NB4 (cell line): Measurements from ENCODE around the gene INPP5A.

Experiments used
- DNase-seq: peaks from one replicate; pipeline ENCODE4 v3.0.0; 2010; ENCODE audit warnings: low read depth
- H3K4me3 ChIP-seq: one replicate; pipeline ENCODE4 v1.5.1; 2011; ENCODE audit warnings: mild to moderate bottlenecking, low read depth, low read length, moderate library complexity
- MYC ChIP-seq: IDR thresholded peaks from 2 replicates; pipeline ENCODE4 v1.6.1; 2011; ENCODE audit warnings: low read depth, low read length
- POLR2A ChIP-seq: IDR thresholded peaks from 2 replicates; pipeline ENCODE4 v1.6.1; 2011; ENCODE audit warnings: mild to moderate bottlenecking; ENCODE audit not compliant: insufficient read length; ENCODE audit errors: extremely low read depth
- TF ChIP-seq, protein P1 (sequence below): IDR thresholded peaks from one replicate; pipeline ENCODE4 v1.5.1; 2012; ENCODE audit warnings: low read depth, low read length
- TF ChIP-seq, protein P2 (sequence below): IDR thresholded peaks from 2 replicates; pipeline ENCODE4 v1.6.1; 2011; ENCODE audit warnings: low read depth, low read length

INPP5A gene

DNA sequence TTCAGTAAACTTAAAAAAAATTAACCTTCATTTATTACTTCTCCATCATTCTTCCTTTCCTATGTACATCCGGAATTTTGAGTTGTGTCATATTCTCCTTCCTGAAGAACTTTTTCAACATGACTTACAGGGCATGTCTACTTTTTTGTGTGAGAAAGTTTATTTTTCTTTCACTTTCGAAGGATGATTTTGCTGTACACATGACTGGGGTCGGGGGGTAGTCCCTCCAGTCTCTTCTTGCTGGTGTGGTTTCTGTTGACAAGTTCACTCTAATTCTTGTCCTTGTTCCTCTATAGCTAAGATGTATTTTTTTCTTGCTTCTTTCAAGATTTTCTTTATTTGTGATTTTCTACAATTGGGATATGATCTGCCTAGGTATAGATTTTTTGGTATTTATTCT, 55.8 kb downstream of the INPP5A start:
- no peak for DNase-seq
- no peak for TF ChIP-seq MYC
- TF ChIP-seq, protein P1, sequence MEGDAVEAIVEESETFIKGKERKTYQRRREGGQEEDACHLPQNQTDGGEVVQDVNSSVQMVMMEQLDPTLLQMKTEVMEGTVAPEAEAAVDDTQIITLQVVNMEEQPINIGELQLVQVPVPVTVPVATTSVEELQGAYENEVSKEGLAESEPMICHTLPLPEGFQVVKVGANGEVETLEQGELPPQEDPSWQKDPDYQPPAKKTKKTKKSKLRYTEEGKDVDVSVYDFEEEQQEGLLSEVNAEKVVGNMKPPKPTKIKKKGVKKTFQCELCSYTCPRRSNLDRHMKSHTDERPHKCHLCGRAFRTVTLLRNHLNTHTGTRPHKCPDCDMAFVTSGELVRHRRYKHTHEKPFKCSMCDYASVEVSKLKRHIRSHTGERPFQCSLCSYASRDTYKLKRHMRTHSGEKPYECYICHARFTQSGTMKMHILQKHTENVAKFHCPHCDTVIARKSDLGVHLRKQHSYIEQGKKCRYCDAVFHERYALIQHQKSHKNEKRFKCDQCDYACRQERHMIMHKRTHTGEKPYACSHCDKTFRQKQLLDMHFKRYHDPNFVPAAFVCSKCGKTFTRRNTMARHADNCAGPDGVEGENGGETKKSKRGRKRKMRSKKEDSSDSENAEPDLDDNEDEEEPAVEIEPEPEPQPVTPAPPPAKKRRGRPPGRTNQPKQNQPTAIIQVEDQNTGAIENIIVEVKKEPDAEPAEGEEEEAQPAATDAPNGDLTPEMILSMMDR: no peak
- TF ChIP-seq, protein P2, sequence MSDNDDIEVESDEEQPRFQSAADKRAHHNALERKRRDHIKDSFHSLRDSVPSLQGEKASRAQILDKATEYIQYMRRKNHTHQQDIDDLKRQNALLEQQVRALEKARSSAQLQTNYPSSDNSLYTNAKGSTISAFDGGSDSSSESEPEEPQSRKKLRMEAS: no peak
- no peak for TF ChIP-seq POLR2A
- H3K4me3 ChIP-seq: no peak overlapping the region

DNA sequence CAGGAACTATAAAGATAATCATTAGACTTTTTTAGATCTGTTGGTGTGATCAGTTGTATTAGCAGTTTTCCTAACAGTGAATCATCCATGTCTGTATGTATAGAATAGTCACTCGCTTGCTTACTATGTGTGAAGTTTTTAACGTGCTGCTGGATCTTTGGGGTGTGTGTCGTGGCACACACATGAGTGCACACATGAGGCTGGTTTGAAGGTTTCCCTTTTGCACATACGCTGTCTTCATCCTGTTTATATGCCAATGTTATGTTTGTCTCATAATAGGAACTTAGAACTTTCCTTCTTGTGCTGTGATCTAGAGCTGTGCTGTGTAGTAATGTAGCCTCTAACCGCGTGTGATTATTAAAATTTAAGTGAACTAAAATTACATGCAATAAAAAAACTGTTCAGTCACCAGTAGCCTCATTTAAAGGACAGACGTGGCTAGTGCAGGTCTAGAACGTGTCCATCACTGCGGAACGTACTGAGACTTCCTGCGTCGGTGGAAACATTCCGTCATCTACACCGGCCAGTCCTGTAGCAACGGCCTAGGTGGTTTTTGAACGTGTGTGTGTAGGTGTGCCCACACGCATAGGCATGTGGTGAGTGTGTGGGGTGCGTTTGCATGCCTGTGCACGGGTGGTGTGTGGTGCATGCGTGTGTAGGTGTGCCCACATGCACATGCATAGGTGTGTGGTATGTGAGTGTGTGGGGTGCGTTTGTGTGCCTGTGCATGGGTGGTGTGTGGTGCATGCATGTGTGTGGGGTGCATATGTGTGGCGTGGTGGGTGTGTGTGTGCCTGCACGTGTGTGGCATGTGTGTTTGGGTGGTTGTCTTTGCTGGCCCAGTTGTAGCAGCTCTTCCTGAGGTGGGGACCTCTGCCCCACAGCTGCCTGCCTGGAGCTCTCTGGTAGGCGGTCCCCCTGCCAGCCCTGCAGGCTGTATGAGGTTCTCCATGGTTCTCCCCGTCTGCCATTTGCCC, 56.6 kb downstream of the INPP5A start:
- no peak overlapping the region for H3K4me3 ChIP-seq
- no peak for TF ChIP-seq MYC
- TF ChIP-seq, protein P1: no peak
- no peak for TF ChIP-seq POLR2A
- TF ChIP-seq, protein P2: no peak
- no peak for DNase-seq

DNA sequence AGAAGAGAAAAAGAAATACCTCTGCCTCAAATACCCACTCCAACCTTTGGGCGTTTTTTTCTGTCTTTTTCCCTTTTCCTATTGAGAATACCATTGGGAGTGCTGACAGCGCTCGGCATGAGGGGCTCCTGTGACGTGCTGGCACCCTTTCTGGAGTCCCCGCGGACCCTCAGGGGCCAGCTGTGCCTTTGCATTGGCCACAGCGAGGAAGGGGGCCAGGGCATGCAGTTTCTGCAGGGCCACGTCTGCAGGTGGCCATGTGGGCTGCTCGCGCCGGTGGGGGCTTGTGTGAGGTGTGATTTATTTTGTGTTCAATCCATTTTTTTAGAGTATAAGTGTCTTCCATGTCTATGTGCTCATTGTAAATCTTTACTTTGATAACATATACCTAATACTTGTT, 57.4 kb downstream of the INPP5A start:
- TF ChIP-seq, protein P1: no peak
- TF ChIP-seq POLR2A: no peak
- no peak for TF ChIP-seq MYC
- TF ChIP-seq, protein P2: no peak
- H3K4me3 ChIP-seq: no peak overlapping the region
- no peak for DNase-seq

DNA sequence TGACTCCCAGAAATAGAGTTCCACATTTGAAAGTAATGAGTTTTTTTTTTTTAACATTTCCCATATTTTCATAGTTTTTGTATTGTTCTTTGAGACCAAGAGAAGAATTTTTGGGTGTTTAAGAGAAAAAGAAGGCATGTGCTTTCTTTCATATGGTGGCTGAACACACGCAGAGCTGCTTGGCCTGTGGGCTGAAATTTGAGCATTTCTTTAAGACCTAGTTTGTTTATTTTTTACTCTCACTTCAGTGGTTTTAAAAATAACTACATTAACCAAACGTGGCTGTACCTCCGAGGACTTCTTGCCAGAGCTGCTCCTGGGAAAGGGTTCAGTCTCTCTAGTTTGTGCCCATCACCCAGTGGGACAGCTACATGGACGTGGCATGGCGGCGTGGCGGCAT, 58.3 kb downstream of the INPP5A start:
- no peak overlapping the region for H3K4me3 ChIP-seq
- TF ChIP-seq MYC (no peak), POLR2A (no peak)
- TF ChIP-seq, protein P2: no peak
- TF ChIP-seq, protein P1: no peak
- DNase-seq: no peak

DNA sequence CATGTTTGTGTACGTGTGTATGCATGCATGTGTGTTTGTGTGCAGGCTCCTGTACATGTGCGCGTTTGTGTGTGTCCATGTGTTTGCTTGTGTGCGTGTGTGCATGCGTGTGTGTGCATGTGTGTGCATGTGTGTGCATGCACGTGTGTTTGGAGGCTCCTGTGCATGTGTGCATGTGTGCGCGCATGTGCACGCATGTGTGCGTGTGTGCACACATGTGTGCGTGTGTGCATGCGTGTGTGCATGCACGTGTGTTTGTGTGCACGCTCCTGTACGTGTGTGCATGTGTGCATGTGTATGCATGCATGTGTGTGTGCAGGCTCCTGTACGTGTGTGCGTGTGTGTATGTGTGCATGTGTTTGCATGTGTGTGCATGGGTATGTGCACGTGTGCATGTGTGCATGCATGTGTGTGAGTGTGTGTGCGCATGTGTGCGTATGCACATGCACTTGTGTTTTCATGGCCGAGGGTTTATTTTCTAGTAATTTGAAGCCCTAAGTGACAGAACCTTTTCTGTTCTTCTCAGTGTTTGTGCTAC, 59.2 kb downstream of the INPP5A start:
- no peak for DNase-seq
- TF ChIP-seq, protein P1: no peak
- TF ChIP-seq, protein P2: peak; percentile 55
- no peak for TF ChIP-seq POLR2A
- H3K4me3 ChIP-seq: no peak overlapping the region
